Ascending aorta (tissue), 2 donors: ENCODE data around the gene CCDC141. TPM values are rescaled to one million over a fixed set of nuclear protein-coding genes. Genes with fewer than 3 reads are reported as not detected.

Source experiments
- DNase-seq, 2 donors: peaks; one replicate each; pipeline ENCODE4 v3.0.0-alpha.2; 2019; ENCODE audit warnings: low spot score in 2 of 2
- H3K27ac ChIP-seq, 2 donors: fragments of 200-600 bp; sonication (generic); one replicate each; pipeline ENCODE4 v1.5.1; 2016 to 2017; ENCODE audit warnings: mild to moderate bottlenecking in 1 of 2
- H3K27me3 ChIP-seq: fragments of 200-600 bp; sonication (generic); one replicate; pipeline ENCODE4 v1.5.1; 2017
- H3K36me3 ChIP-seq, 2 donors: fragments of 200-600 bp; sonication (generic); one replicate each; pipeline ENCODE4 v1.5.1; 2016
- H3K4me1 ChIP-seq, 2 donors: fragments of 200-600 bp; sonication (generic); one replicate each; pipeline ENCODE4 v1.5.1; 2016 to 2017; ENCODE audit warnings: mild to moderate bottlenecking in 1 of 2
- H3K4me3 ChIP-seq, 2 donors: fragments of 200-600 bp; sonication (generic); one replicate each; pipeline ENCODE4 v1.5.1; 2016 to 2017; ENCODE audit warnings: mild to moderate bottlenecking in 1 of 2
- H3K9me3 ChIP-seq, 2 donors: fragments of 200-600 bp; sonication (generic); one replicate each; pipeline ENCODE4 v1.5.1; 2016
- CTCF ChIP-seq, 3 experiments: fragments of 200-600 bp in 2 of 3; fragments of 450-650 bp in 1 of 3; sonication (generic) in 2 of 3; IDR thresholded peaks; one replicate each; pipeline ENCODE4 v1.5.1; 2016 to 2019; ENCODE audit warnings: antibody characterized with exemption in 3 of 3, mild to moderate bottlenecking in 1 of 3, moderate library complexity in 1 of 3
- intact Hi-C: fragments of 100-400 bp; cut with DNase I; formaldehyde crosslinking; loops from one replicate; pipeline ENCODE4 v1.15.1; 2023
- total RNA-seq: library from RNA; depleted of rRNA; stranded (reverse); fragments of >200 nt; gene quantifications from one replicate; pipeline ENCODE4 v1.1.0, GENCODE V29; 2016

Gene CCDC141
- total RNA-seq, 1 donor from 2014 or later, result 2.0 TPM

GRCh38 chr2:178843697-178844096 lies 206.2 kb downstream of the CCDC141 start:
- Histone ChIP-seq H3K4me1 (peaks cover 0 to 29% of the 10 kb centered on the region in 2 donors), H3K9me3 (no peaks in the 10 kb centered on the region), H3K4me3 (no peak overlapping the region), H3K27ac (no peak overlapping the region), H3K27me3 (no peaks in the 10 kb centered on the region), H3K36me3 (no peaks in the 10 kb centered on the region)
- intact Hi-C loops, result loop anchor here (1.0 kb wide), 1 partner anchor 16 kb away; no protein-coding TSS in a partner anchor
- no peak for TF ChIP-seq CTCF (IDR thresholded peaks at IDR 0.05)
- no peak for DNase-seq

- Histone ChIP-seq H3K27ac (no peak overlapping the region), H3K36me3 (no peaks in the 10 kb centered on the region), H3K9me3 (no peaks in the 10 kb centered on the region), H3K27me3 (no peaks in the 10 kb centered on the region), H3K4me1 (no peaks in the 10 kb centered on the region), H3K4me3 (no peak overlapping the region)
- no peak for DNase-seq
- TF ChIP-seq CTCF (IDR thresholded peaks at IDR 0.05), result no peak
- intact Hi-C loops, result no loop called here
Observed at GRCh38 chr2:178836807-178837206, 213.1 kb downstream of the CCDC141 start.

GRCh38 chr2:178834086-178834485 lies 215.9 kb downstream of the CCDC141 start:
- no peaks in the 10 kb centered on the region for H3K27me3 ChIP-seq
- DNase-seq, result no peak
- no peaks in the 10 kb centered on the region for H3K9me3 ChIP-seq
- H3K27ac ChIP-seq, result no peak overlapping the region
- no peak for TF ChIP-seq CTCF (IDR thresholded peaks at IDR 0.05)
- no peak overlapping the region for H3K4me3 ChIP-seq
- intact Hi-C loops, result no loop called here
- H3K36me3 ChIP-seq, result no peaks in the 10 kb centered on the region
- peaks cover 0 to 9% of the 10 kb centered on the region in 2 donors for H3K4me1 ChIP-seq

- H3K36me3 ChIP-seq, result no peaks in the 10 kb centered on the region
- no peak overlapping the region for H3K27ac ChIP-seq
- H3K4me3 ChIP-seq, result no peak overlapping the region
- H3K27me3 ChIP-seq, result no peaks in the 10 kb centered on the region
- no peaks in the 10 kb centered on the region for H3K9me3 ChIP-seq
- no peak for DNase-seq
- H3K4me1 ChIP-seq, result peaks cover 0 to 12% of the 10 kb centered on the region in 2 donors
- no peak for TF ChIP-seq CTCF (IDR thresholded peaks at IDR 0.05)
- intact Hi-C loops, result no loop called here
Observed at GRCh38 chr2:178833382-178833781, 216.6 kb downstream of the CCDC141 start.

- DNase-seq, result no peak
- intact Hi-C loops, result no loop called here
- TF ChIP-seq CTCF (IDR thresholded peaks at IDR 0.05), result no peak
Observed at GRCh38 chr2:178830451-178830850, 219.5 kb downstream of the CCDC141 start.

GRCh38 chr2:178829981-178830380 lies 220.0 kb downstream of the CCDC141 start:
- Histone ChIP-seq H3K9me3 (no peaks in the 10 kb centered on the region), H3K4me3 (no peak overlapping the region), H3K4me1 (peaks cover 0 to 19% of the 10 kb centered on the region in 2 donors), H3K36me3 (no peaks in the 10 kb centered on the region), H3K27me3 (no peaks in the 10 kb centered on the region), H3K27ac (no peak overlapping the region)
- intact Hi-C loops, result no loop called here
- no peak for DNase-seq
- no peak for TF ChIP-seq CTCF (IDR thresholded peaks at IDR 0.05)

More at GRCh38 chr2:178830451-178830850, 219.5 kb downstream of the CCDC141 start:
- Histone ChIP-seq H3K36me3 (no peaks in the 10 kb centered on the region), H3K27me3 (no peaks in the 10 kb centered on the region), H3K4me3 (no peak overlapping the region), H3K27ac (no peak overlapping the region), H3K9me3 (no peaks in the 10 kb centered on the region), H3K4me1 (peaks cover 0 to 19% of the 10 kb centered on the region in 2 donors)
